Neuron (in vitro differentiated cells): ENCODE measurements around the gene SDK2.

Source experiments
- H2AFZ ChIP-seq: one replicate; pipeline ENCODE4 v1.6.1; 2013; ENCODE audit warnings: low read depth, mild to moderate bottlenecking, inconsistent platforms, low read length, moderate library complexity
- H3K27me3 ChIP-seq: one replicate; pipeline ENCODE4 v1.6.1; 2013; ENCODE audit warnings: low read length; ENCODE audit not compliant: insufficient read depth
- H3K36me3 ChIP-seq: one replicate; pipeline ENCODE4 v1.6.1; 2013; ENCODE audit warnings: low read length; ENCODE audit not compliant: insufficient read depth
- H3K4me1 ChIP-seq: one replicate; pipeline ENCODE4 v1.6.1; 2013; ENCODE audit warnings: low read length; ENCODE audit not compliant: insufficient read depth
- H3K4me3 ChIP-seq: 2 replicates; pipeline ENCODE4 v1.5.1; 2013; ENCODE audit warnings: mild to moderate bottlenecking, low read length, moderate library complexity
- H3K9me3 ChIP-seq: one replicate; pipeline ENCODE4 v1.6.1; 2013; ENCODE audit warnings: low read length

SDK2 gene

GRCh38 chr17:73532421-73532901, 111.8 kb downstream of the SDK2 start:
- H3K4me1 ChIP-seq, result peaks cover 17% of the 10 kb centered on the region
- H2AFZ ChIP-seq, result no peak overlapping the region

GRCh38 chr17:73531158-73531557, 113.1 kb downstream of the SDK2 start:
- Histone ChIP-seq H2AFZ (no peak overlapping the region), H3K36me3 (no peaks in the 10 kb centered on the region), H3K9me3 (no peaks in the 10 kb centered on the region), H3K4me1 (peaks cover 17% of the 10 kb centered on the region), H3K4me3 (no peak overlapping the region), H3K27me3 (no peaks in the 10 kb centered on the region)

More at GRCh38 chr17:73532421-73532901, 111.8 kb downstream of the SDK2 start:
- Histone ChIP-seq H3K4me3 (no peak overlapping the region), H3K36me3 (no peaks in the 10 kb centered on the region), H3K9me3 (no peaks in the 10 kb centered on the region), H3K27me3 (no peaks in the 10 kb centered on the region)

GRCh38 chr17:73528679-73529078, 115.6 kb downstream of the SDK2 start:
- Histone ChIP-seq H3K27me3 (no peaks in the 10 kb centered on the region), H3K4me3 (no peak overlapping the region), H3K4me1 (peaks cover 9% of the 10 kb centered on the region), H3K9me3 (no peaks in the 10 kb centered on the region), H3K36me3 (no peaks in the 10 kb centered on the region), H2AFZ (no peak overlapping the region)

GRCh38 chr17:73526952-73527351, 117.3 kb downstream of the SDK2 start:
- Histone ChIP-seq H3K9me3 (no peaks in the 10 kb centered on the region), H2AFZ (no peak overlapping the region), H3K36me3 (no peaks in the 10 kb centered on the region), H3K27me3 (no peaks in the 10 kb centered on the region), H3K4me3 (no peak overlapping the region), H3K4me1 (no peaks in the 10 kb centered on the region)

GRCh38 chr17:73524941-73525679, 119.1 kb downstream of the SDK2 start:
- Histone ChIP-seq H3K4me3 (no peak overlapping the region), H2AFZ (no peak overlapping the region), H3K9me3 (no peaks in the 10 kb centered on the region), H3K36me3 (no peaks in the 10 kb centered on the region), H3K4me1 (peaks cover 6% of the 10 kb centered on the region), H3K27me3 (no peaks in the 10 kb centered on the region)

- Histone ChIP-seq H3K36me3 (no peaks in the 10 kb centered on the region), H3K9me3 (no peaks in the 10 kb centered on the region), H2AFZ (no peak overlapping the region), H3K4me3 (no peak overlapping the region), H3K27me3 (no peaks in the 10 kb centered on the region), H3K4me1 (peaks cover 17% of the 10 kb centered on the region)
Measured at GRCh38 chr17:73522696-73523095, 121.5 kb downstream of the SDK2 start.

- H2AFZ ChIP-seq, result no peak overlapping the region
Measured at GRCh38 chr17:73522107-73522506, 122.1 kb downstream of the SDK2 start.

GRCh38 chr17:73521376-73521775, 122.9 kb downstream of the SDK2 start:
- Histone ChIP-seq H2AFZ (no peak overlapping the region), H3K36me3 (no peaks in the 10 kb centered on the region), H3K4me1 (peaks cover 27% of the 10 kb centered on the region), H3K27me3 (no peaks in the 10 kb centered on the region), H3K4me3 (no peak overlapping the region), H3K9me3 (no peaks in the 10 kb centered on the region)

More at GRCh38 chr17:73522107-73522506, 122.1 kb downstream of the SDK2 start:
- no peaks in the 10 kb centered on the region for H3K9me3 ChIP-seq
- no peaks in the 10 kb centered on the region for H3K27me3 ChIP-seq
- H3K4me3 ChIP-seq, result no peak overlapping the region
- peaks cover 20% of the 10 kb centered on the region for H3K4me1 ChIP-seq
- no peaks in the 10 kb centered on the region for H3K36me3 ChIP-seq

GRCh38 chr17:73520369-73520761, 123.9 kb downstream of the SDK2 start:
- no peaks in the 10 kb centered on the region for H3K27me3 ChIP-seq
- no peaks in the 10 kb centered on the region for H3K9me3 ChIP-seq
- peaks cover 32% of the 10 kb centered on the region for H3K4me1 ChIP-seq
- no peak overlapping the region for H3K4me3 ChIP-seq
- no peak overlapping the region for H2AFZ ChIP-seq
- no peaks in the 10 kb centered on the region for H3K36me3 ChIP-seq

GRCh38 chr17:73519714-73520368, 124.4 kb downstream of the SDK2 start:
- H3K27me3 ChIP-seq, result no peaks in the 10 kb centered on the region
- no peak overlapping the region for H2AFZ ChIP-seq
- no peaks in the 10 kb centered on the region for H3K36me3 ChIP-seq
- H3K4me3 ChIP-seq, result no peak overlapping the region
- H3K4me1 ChIP-seq, result peaks cover 32% of the 10 kb centered on the region
- H3K9me3 ChIP-seq, result no peaks in the 10 kb centered on the region

- Histone ChIP-seq H3K36me3 (no peaks in the 10 kb centered on the region), H3K4me3 (no peak overlapping the region), H3K9me3 (no peaks in the 10 kb centered on the region), H2AFZ (no peak overlapping the region), H3K4me1 (peaks cover 40% of the 10 kb centered on the region), H3K27me3 (no peaks in the 10 kb centered on the region)
Measured at GRCh38 chr17:73519011-73519410, 125.2 kb downstream of the SDK2 start.

- no peak overlapping the region for H2AFZ ChIP-seq
- no peak overlapping the region for H3K4me3 ChIP-seq
- peaks cover 49% of the 10 kb centered on the region for H3K4me1 ChIP-seq
Measured at GRCh38 chr17:73516431-73516830, 127.8 kb downstream of the SDK2 start.

GRCh38 chr17:73514146-73514863, 129.9 kb downstream of the SDK2 start:
- Histone ChIP-seq H3K27me3 (no peaks in the 10 kb centered on the region), H3K4me1 (peaks cover 41% of the 10 kb centered on the region), H3K36me3 (no peaks in the 10 kb centered on the region), H3K4me3 (no peak overlapping the region), H3K9me3 (no peaks in the 10 kb centered on the region), H2AFZ (no peak overlapping the region)

More at GRCh38 chr17:73516431-73516830, 127.8 kb downstream of the SDK2 start:
- no peaks in the 10 kb centered on the region for H3K27me3 ChIP-seq
- no peaks in the 10 kb centered on the region for H3K9me3 ChIP-seq
- H3K36me3 ChIP-seq, result no peaks in the 10 kb centered on the region
